Natural killer cell (primary cell): ENCODE results near the gene APLNR. TPM values are rescaled to one million over a fixed set of nuclear protein-coding genes. Genes with fewer than 3 reads are reported as not detected.
A peak's percentile ranks its signal among the peaks of the same experiment; 100 is the strongest.

Experiments used
- ATAC-seq, 3 donors: fragments of 150-1000 bp in 2 of 3; fragments of 200-7000 bp in 1 of 3; cut with Tn5 transposase; 1 replicate in 1 of 3; 2 replicates in 2 of 3; pipeline ENCODE4 v1.10.0; 2021; ENCODE audit warnings: mild to moderate bottlenecking in 2 of 3, moderate library complexity in 2 of 3
- DNase-seq, 2 donors: peaks; one replicate each; pipeline versions ENCODE4 v3.0.0 to v3.0.0-alpha.2; 2013 to 2021; ENCODE audit warnings: mixed read lengths in 1 of 2
- H3K27ac ChIP-seq: one replicate; pipeline ENCODE4 v1.5.1; 2013; ENCODE audit warnings: mild to moderate bottlenecking, low read length
- H3K27me3 ChIP-seq: one replicate; pipeline ENCODE4 v1.6.1; 2013; ENCODE audit warnings: low read length; ENCODE audit not compliant: control insufficient read depth, insufficient read depth
- H3K36me3 ChIP-seq: one replicate; pipeline ENCODE4 v1.6.1; 2013; ENCODE audit warnings: low read length; ENCODE audit not compliant: control insufficient read depth, insufficient read depth
- H3K4me1 ChIP-seq: one replicate; pipeline ENCODE4 v1.6.1; 2013; ENCODE audit warnings: low read length; ENCODE audit not compliant: control insufficient read depth, insufficient read depth
- H3K4me3 ChIP-seq: one replicate; pipeline ENCODE4 v1.5.1; 2013; ENCODE audit warnings: low read length
- H3K9me3 ChIP-seq: one replicate; pipeline ENCODE4 v1.6.1; 2013; ENCODE audit warnings: low read length; ENCODE audit not compliant: control insufficient read depth, insufficient read depth
- H3K27ac Mint-ChIP-seq, 2 donors: one replicate each; pipeline ENCODE4 v1.8.0; 2022; ENCODE audit warnings: mild to moderate bottlenecking in 2 of 2, mixed read lengths in 2 of 2, moderate library complexity in 1 of 2
- H3K27me3 Mint-ChIP-seq, 2 donors: one replicate each; pipeline ENCODE4 v1.8.0; 2022; ENCODE audit warnings: low read depth in 2 of 2, mixed read lengths in 2 of 2
- H3K36me3 Mint-ChIP-seq: one replicate; pipeline ENCODE4 v1.8.0; 2022; ENCODE audit warnings: mixed read lengths
- H3K4me1 Mint-ChIP-seq, 2 donors: one replicate each; pipeline ENCODE4 v1.8.0; 2022; ENCODE audit warnings: mixed read lengths in 2 of 2
- H3K4me3 Mint-ChIP-seq: one replicate; pipeline ENCODE4 v1.8.0; 2022; ENCODE audit warnings: mild to moderate bottlenecking, moderate library complexity, mixed read lengths
- H3K9me3 Mint-ChIP-seq, 2 donors: one replicate each; pipeline ENCODE4 v1.8.0; 2022; ENCODE audit warnings: mixed read lengths in 2 of 2
- WGBS: methylation state at CpG from one replicate; pipeline ENCODE4 v1.1.7; 2013; ENCODE audit warnings: missing lambda C conversion rate; ENCODE audit not compliant: insufficient coverage; 5-methylcytosine and 5-hydroxymethylcytosine counted together
- intact Hi-C: fragments of 100-400 bp; cut with micrococcal nuclease; formaldehyde crosslinking; loops from one replicate; pipeline ENCODE4 v1.14.2; 2022
- total RNA-seq, 4 donors: library from RNA; stranded (reverse); fragments of 120-200 nt in 1 of 4; gene quantifications; one replicate each; pipeline versions ENCODE4 v1.2.3 to v1.2.4, GENCODE V29; 2013 to 2022
- TF ChIP-seq, protein P1 (sequence below): fragments of 200-600 bp; IDR thresholded peaks from one replicate; pipeline ENCODE4 v1.8.0; 2022; ENCODE audit warnings: antibody characterized with exemption

The APLNR gene
- total RNA-seq, 3 donors from 2014 or later (not counting 1 experiment from before 2014, with no cell fraction given), result 0.07 TPM; not detected in 2

DNA sequence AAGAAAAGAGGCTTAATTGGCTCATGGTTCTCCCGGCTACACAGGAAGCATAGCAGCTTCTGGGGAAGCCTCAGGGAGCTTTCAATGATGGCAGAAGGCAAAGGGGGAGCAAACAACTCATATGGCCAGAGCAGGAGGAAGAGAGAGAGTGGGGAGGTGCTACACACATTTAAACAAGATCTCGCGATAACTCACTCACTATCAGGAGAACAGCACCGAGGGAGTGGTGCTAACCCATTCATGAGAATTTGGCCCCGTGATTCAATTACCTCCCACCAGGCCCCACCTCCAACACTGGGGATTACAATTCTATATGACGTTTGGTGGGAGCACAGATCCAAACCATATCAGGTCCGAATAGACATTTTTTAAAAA, 41.7 kb upstream of the APLNR start:
- no peaks in the 10 kb centered on the region for H3K9me3 Mint-ChIP-seq
- ATAC-seq (no peak), DNase-seq (no peak)
- Histone ChIP-seq H3K36me3 (no peaks in the 10 kb centered on the region), H3K27ac (no peak overlapping the region), H3K27me3 (no peaks in the 10 kb centered on the region), H3K9me3 (no peaks in the 10 kb centered on the region), H3K4me1 (no peaks in the 10 kb centered on the region), H3K4me3 (no peak overlapping the region)
- H3K4me1 Mint-ChIP-seq, result peaks cover 5% of the 10 kb centered on the region in 2 donors
- 82% methylated on average over 7 of the region's 7 CpGs for WGBS
- intact Hi-C loops, result no loop called here
- TF ChIP-seq, protein P1, sequence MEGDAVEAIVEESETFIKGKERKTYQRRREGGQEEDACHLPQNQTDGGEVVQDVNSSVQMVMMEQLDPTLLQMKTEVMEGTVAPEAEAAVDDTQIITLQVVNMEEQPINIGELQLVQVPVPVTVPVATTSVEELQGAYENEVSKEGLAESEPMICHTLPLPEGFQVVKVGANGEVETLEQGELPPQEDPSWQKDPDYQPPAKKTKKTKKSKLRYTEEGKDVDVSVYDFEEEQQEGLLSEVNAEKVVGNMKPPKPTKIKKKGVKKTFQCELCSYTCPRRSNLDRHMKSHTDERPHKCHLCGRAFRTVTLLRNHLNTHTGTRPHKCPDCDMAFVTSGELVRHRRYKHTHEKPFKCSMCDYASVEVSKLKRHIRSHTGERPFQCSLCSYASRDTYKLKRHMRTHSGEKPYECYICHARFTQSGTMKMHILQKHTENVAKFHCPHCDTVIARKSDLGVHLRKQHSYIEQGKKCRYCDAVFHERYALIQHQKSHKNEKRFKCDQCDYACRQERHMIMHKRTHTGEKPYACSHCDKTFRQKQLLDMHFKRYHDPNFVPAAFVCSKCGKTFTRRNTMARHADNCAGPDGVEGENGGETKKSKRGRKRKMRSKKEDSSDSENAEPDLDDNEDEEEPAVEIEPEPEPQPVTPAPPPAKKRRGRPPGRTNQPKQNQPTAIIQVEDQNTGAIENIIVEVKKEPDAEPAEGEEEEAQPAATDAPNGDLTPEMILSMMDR, result no peak
- peaks cover 12 to 18% of the 10 kb centered on the region in 2 donors for H3K27me3 Mint-ChIP-seq
- no peak overlapping the region for H3K4me3 Mint-ChIP-seq
- no peaks in the 10 kb centered on the region for H3K36me3 Mint-ChIP-seq
- no peak overlapping the region for H3K27ac Mint-ChIP-seq

DNA sequence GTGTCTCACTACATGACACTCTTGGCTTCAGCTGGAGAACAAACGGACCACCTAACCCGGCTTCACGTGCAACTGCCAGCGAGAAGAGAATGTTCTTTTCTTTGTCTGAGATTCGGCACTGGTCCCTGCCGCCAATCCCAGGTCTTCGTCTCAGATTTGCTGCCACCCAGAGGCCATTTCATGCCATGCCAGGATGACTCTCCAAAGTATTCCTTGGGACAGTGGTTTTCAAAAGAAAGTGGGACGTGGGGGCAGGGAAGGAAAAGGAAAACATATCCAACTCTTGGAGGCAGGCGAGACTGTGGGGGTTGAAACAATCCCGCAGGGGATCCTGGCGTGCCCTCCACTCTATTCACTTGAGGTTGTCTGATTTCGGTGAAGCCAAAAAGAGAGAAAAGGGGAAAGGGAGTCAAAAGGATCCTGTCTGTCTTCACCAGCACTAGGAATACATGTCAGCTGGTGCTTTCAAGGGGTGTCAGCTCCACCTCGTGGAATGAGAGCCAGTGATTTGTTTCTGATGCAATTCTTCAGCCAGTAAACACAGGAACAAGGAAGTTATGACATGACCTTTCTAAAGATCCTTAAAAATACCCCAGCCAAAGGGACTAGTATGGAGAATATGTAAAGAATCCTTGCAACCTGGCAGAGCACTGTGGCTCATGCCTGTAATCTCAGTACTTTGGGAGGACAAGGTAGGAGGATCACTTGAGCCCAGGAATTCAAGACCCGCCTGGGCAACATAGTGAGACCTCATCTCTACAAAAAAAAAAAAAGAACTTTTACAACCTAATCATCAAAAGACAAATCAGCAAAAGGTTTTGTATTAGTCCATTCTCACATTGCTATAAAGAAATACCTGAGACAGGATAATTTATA, 41.0 kb upstream of the APLNR start:
- Histone ChIP-seq H3K27me3 (no peaks in the 10 kb centered on the region), H3K36me3 (no peaks in the 10 kb centered on the region), H3K4me3 (no peak overlapping the region), H3K4me1 (no peaks in the 10 kb centered on the region), H3K27ac (no peak overlapping the region), H3K9me3 (no peaks in the 10 kb centered on the region)
- Mint-ChIP-seq H3K36me3 (no peaks in the 10 kb centered on the region), H3K9me3 (no peaks in the 10 kb centered on the region), H3K27me3 (peaks cover 12 to 20% of the 10 kb centered on the region in 2 donors), H3K4me3 (no peak overlapping the region), H3K4me1 (peaks cover 5% of the 10 kb centered on the region in 2 donors), H3K27ac (no peak overlapping the region)
- peak in 1 of 2 donors; percentile 31 for DNase-seq
- intact Hi-C loops, result no loop called here
- peak in 1 of 3 donors; percentile 55 for ATAC-seq
- TF ChIP-seq, protein P1, result peak; percentile 46
- WGBS, result 11% methylated on average over 14 of the region's 14 CpGs

DNA sequence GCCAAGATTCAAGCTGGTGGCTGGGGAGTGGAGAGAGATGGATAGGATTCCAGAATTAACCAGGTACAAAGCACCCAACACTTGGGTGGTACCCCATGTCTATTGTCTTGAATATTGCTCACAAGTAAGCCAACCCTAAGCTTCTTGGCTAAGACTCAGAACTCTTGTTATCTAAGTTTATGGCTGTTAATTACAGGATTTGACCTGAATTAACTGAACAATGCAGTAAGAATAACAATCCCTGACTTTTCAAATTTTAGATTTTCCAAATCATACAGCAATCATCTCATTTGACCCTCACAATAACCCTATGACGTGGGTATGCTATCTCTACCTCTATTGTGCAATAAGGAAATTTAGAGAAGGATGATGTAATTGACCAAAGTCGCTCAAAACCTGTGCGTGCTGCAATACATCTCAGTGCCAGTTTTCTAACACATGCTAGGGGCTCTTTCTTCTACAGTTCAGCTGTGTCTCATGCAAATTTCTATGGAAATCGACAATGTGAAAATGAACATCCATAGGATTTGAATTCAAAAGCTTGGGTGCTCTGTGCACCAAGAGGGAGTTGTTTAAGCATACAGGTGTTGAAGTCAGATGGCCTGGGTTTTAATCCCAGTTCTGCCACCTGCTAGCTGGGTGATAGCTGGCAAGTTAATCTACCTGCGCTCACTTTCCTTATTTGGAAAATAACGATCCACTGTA, 40.1 kb upstream of the APLNR start:
- intact Hi-C loops, result no loop called here
- Mint-ChIP-seq H3K4me1 (peaks cover 5% of the 10 kb centered on the region in 2 donors), H3K9me3 (no peaks in the 10 kb centered on the region), H3K27ac (no peak overlapping the region), H3K36me3 (no peaks in the 10 kb centered on the region), H3K27me3 (peaks cover 12 to 20% of the 10 kb centered on the region in 2 donors), H3K4me3 (no peak overlapping the region)
- DNase-seq (no peak), ATAC-seq (no peak)
- H3K4me1 ChIP-seq, result no peaks in the 10 kb centered on the region
- H3K9me3 ChIP-seq, result no peaks in the 10 kb centered on the region
- no peak overlapping the region for H3K4me3 ChIP-seq
- no peaks in the 10 kb centered on the region for H3K36me3 ChIP-seq
- WGBS, result 87% methylated on average over 3 of the region's 6 CpGs
- no peak overlapping the region for H3K27ac ChIP-seq
- TF ChIP-seq, protein P1, result no peak
- no peaks in the 10 kb centered on the region for H3K27me3 ChIP-seq
